DOHH2 (cell line): ENCODE data around the gene POLR3K.

ENCODE experiments used
- CTCF ChIP-seq: fragments of 200-600 bp; sonication (generic); IDR thresholded peaks from one replicate; pipeline ENCODE4 v1.5.1; 2014; ENCODE audit warnings: antibody characterized with exemption, mild to moderate bottlenecking, low read depth, low read length; ENCODE audit not compliant: poor library complexity, severe bottlenecking
- EZH2phosphoT487 ChIP-seq: fragments of 200-600 bp; sonication (generic); IDR thresholded peaks from 2 replicates; pipeline ENCODE4 v1.6.1; 2017; ENCODE audit warnings: borderline replicate concordance, mild to moderate bottlenecking, antibody characterized with exemption, low read length, moderate library complexity, mixed read lengths

GRCh38 chr16:43294-43693 is 10.1 kb downstream of the POLR3K start:
- TF ChIP-seq CTCF (no peak), EZH2phosphoT487 (no peak)
